Activated T-helper 1 cell treated with anti-CD3 and anti-CD28 coated beads, Interleukin-12 subunit alpha, Interleukin-12 subunit beta, Interleukin-2, Interleukin-4 antibody, amounts not matched to agents 30 ng/mL and 10 ng/mL and 1 ng/mL, durations not matched to agents 14 hours and 24 hours and 36 hours (primary cell): ENCODE measurements around the gene OR10H5. TPM values are rescaled to one million over a fixed set of nuclear protein-coding genes. Genes with fewer than 3 reads are reported as not detected.
"Not testable (repeated sequence)": the region's sequence is repeated elsewhere in the genome, so short reads cannot be mapped to it uniquely, and the experiment has no call there.

Experiments used
- DNase-seq: peaks from one replicate; pipeline ENCODE4 v3.0.0; 2021; ENCODE audit warnings: low spot score
- H3K27ac Mint-ChIP-seq: one replicate; pipeline ENCODE4 v1.8.0; 2021; ENCODE audit warnings: mild to moderate bottlenecking, mixed read lengths
- H3K27me3 Mint-ChIP-seq: one replicate; pipeline ENCODE4 v1.8.0; 2022; ENCODE audit warnings: mild to moderate bottlenecking, moderate library complexity, mixed read lengths; ENCODE audit not compliant: insufficient read depth
- H3K36me3 Mint-ChIP-seq: one replicate; pipeline ENCODE4 v1.8.0; 2021; ENCODE audit warnings: low read depth, mixed read lengths
- H3K4me1 Mint-ChIP-seq: one replicate; pipeline ENCODE4 v1.8.0; 2021; ENCODE audit warnings: low read depth, mixed read lengths
- H3K4me3 Mint-ChIP-seq: one replicate; pipeline ENCODE4 v1.8.0; 2021; ENCODE audit warnings: mild to moderate bottlenecking, moderate library complexity, mixed read lengths
- H3K9me3 Mint-ChIP-seq: one replicate; pipeline ENCODE4 v1.8.0; 2021; ENCODE audit warnings: mixed read lengths
- intact Hi-C: fragments of 100-400 bp; cut with micrococcal nuclease; formaldehyde crosslinking; loops from one replicate; pipeline ENCODE4 v1.15.1; 2024
- total RNA-seq: library from RNA; stranded (reverse); gene quantifications from 2 replicates; pipeline ENCODE4 v1.2.3, GENCODE V29; 2022

Gene OR10H5
- total RNA-seq, 1 donor from 2014 or later: not detected

DNA sequence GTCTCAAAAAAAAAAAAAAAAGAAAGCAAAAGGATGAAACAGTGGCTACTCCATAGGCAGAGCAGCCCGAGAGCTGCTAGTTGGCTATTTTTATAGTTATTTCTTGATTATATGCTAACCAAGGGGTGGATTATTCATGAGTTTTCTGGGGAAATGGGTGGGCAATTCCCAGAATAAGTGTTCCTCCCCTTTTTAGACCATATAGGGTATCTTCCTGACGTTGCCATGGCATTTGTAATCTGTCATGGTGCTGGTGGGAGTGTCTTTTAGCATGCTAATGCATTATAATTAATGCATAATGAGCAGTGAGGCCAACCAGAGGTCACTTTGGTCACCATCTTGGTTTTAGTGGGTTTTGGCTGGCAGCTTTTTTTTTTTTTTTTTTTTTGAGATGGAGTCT lies 53.4 kb downstream of the OR10H5 start:
- H3K4me1 Mint-ChIP-seq: peaks cover 26% of the 10 kb centered on the region
- H3K9me3 Mint-ChIP-seq: no peaks in the 10 kb centered on the region
- intact Hi-C loops: no loop called here
- H3K27me3 Mint-ChIP-seq: no peaks in the 10 kb centered on the region
- peaks cover 3% of the 10 kb centered on the region for H3K36me3 Mint-ChIP-seq
- DNase-seq: no peak
- H3K27ac Mint-ChIP-seq: no peak overlapping the region
- no peak overlapping the region for H3K4me3 Mint-ChIP-seq

GRCh38 chr19:15841875-15842569 lies 54.6 kb downstream of the OR10H5 start:
- H3K4me1 Mint-ChIP-seq: peaks cover 20% of the 10 kb centered on the region
- intact Hi-C loops: no loop called here
- no peak for DNase-seq
- H3K27ac Mint-ChIP-seq: no peak overlapping the region
- no peaks in the 10 kb centered on the region for H3K36me3 Mint-ChIP-seq
- H3K4me3 Mint-ChIP-seq: no peak overlapping the region
- H3K9me3 Mint-ChIP-seq: no peaks in the 10 kb centered on the region
- H3K27me3 Mint-ChIP-seq: peaks cover 5% of the 10 kb centered on the region

GRCh38 chr19:15843203-15843893 lies 55.9 kb downstream of the OR10H5 start:
- intact Hi-C loops: no loop called here

DNA sequence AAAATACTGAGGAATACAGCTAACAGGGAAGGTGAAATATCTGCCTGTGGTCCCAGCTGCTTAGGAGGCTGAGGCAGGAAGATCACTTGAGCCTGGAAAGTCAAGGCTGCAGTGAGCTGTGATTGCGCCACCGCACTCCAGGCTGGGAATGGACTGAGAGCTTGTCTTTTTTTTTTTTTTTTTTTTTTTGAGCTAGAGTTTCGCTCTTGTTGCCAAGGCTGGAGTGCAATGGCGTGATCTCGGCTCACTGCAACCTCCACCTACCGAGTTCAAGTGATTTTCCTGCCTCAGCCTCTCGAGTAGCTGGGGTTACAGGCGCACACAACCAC lies 56.4 kb downstream of the OR10H5 start:
- H3K27me3 Mint-ChIP-seq, DNase-seq, intact Hi-C loops, H3K4me3 Mint-ChIP-seq, H3K9me3 Mint-ChIP-seq, H3K27ac Mint-ChIP-seq, H3K36me3 Mint-ChIP-seq: not testable (repeated sequence)
- peaks cover 13% of the 10 kb centered on the region for H3K4me1 Mint-ChIP-seq

More at GRCh38 chr19:15843203-15843893, 55.9 kb downstream of the OR10H5 start:
- Mint-ChIP-seq H3K27ac (no peak overlapping the region), H3K36me3 (no peaks in the 10 kb centered on the region), H3K27me3 (peaks cover 5% of the 10 kb centered on the region), H3K4me3 (no peak overlapping the region), H3K4me1 (peaks cover 13% of the 10 kb centered on the region), H3K9me3 (no peaks in the 10 kb centered on the region)
- no peak for DNase-seq

GRCh38 chr19:15846923-15847322 lies 59.5 kb downstream of the OR10H5 start:
- intact Hi-C loops: no loop called here
- Mint-ChIP-seq H3K4me3 (no peak overlapping the region), H3K4me1 (peaks cover 13% of the 10 kb centered on the region), H3K27me3 (peaks cover 5% of the 10 kb centered on the region), H3K27ac (no peak overlapping the region), H3K9me3 (no peaks in the 10 kb centered on the region), H3K36me3 (no peaks in the 10 kb centered on the region)
- no peak for DNase-seq

DNA sequence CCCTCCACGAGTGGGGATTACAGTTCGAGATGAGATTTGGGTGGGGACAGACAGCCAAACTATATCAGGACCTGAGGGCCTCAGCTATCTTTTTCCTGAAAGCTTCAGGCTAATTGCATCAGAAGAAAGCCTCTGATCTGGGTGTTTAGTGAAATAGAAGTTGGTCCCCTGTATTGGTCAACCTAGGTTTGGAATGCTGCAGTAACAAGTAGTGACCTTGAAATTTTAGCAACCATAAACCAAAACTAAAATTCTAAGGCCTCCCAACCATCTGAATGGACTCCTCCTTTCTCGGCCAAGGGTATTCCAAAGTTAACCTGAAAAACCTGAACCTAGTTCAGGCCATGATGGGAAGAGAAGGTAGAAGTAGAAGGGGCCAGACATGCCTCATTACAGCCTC lies 62.9 kb downstream of the OR10H5 start:
- no peak overlapping the region for H3K27ac Mint-ChIP-seq
- intact Hi-C loops: no loop called here
- H3K4me1 Mint-ChIP-seq: no peaks in the 10 kb centered on the region
- no peak for DNase-seq
- no peak overlapping the region for H3K4me3 Mint-ChIP-seq
- no peaks in the 10 kb centered on the region for H3K36me3 Mint-ChIP-seq
- no peaks in the 10 kb centered on the region for H3K9me3 Mint-ChIP-seq
- peaks cover 5% of the 10 kb centered on the region for H3K27me3 Mint-ChIP-seq

Other genes with a start within 250 kb of the OR10H5 start
- not detected in 2 replicates for gene CYP4F8, start 172.4 kb upstream of the OR10H5 start, total RNA-seq
- not detected in 2 replicates for gene CYP4F3, start 146.8 kb upstream of the OR10H5 start, total RNA-seq
- gene CYP4F12, start 114.6 kb upstream of the OR10H5 start, total RNA-seq: not detected in 2 replicates
- not detected in 2 replicates for gene OR10H2, start 59.6 kb upstream of the OR10H5 start, total RNA-seq
- not detected in 2 replicates for gene OR10H3, start 49.7 kb upstream of the OR10H5 start, total RNA-seq
- gene OR10H1, start 28.0 kb downstream of the OR10H5 start, total RNA-seq: not detected in 2 replicates
- gene CYP4F2, start 110.4 kb downstream of the OR10H5 start, total RNA-seq: not detected in 2 replicates
- not detected in 2 replicates for gene CYP4F11, start 146.9 kb downstream of the OR10H5 start, total RNA-seq
- gene OR10H4, start 161.3 kb downstream of the OR10H5 start, total RNA-seq: not detected in 2 replicates